Astrocyte (in vitro differentiated cells and primary cell): ENCODE measurements around the gene MAP3K20. TPM values are rescaled to one million over a fixed set of nuclear protein-coding genes. Genes with fewer than 3 reads are reported as not detected.

ENCODE experiments used
- DNase-seq: peaks from one replicate; pipeline ENCODE4 v3.0.0-alpha.2; 2010; ENCODE audit warnings: low read depth
- FAIRE-seq: peaks from 2 replicates; lab custom pipeline; 2011; peaks lifted over from hg19 to GRCh38; lab: Jason Lieb, UNC
- H2AFZ ChIP-seq: 2 replicates; pipeline ENCODE4 v1.6.0; 2012; ENCODE audit warnings: low read depth, low read length, inconsistent platforms
- H3K27ac ChIP-seq: 2 replicates; pipeline ENCODE4 v1.5.1; 2011; ENCODE audit warnings: low read depth, low read length, inconsistent platforms
- H3K27me3 ChIP-seq: 2 replicates; pipeline ENCODE4 v1.6.0; 2011; ENCODE audit warnings: low read length, inconsistent platforms; ENCODE audit not compliant: insufficient read depth
- H3K36me3 ChIP-seq: 2 replicates; pipeline ENCODE4 v1.5.1; 2011; ENCODE audit warnings: low read length, inconsistent platforms; ENCODE audit not compliant: insufficient read depth
- H3K4me1 ChIP-seq: 2 replicates; pipeline ENCODE4 v1.5.1; 2011; ENCODE audit warnings: low read length, inconsistent platforms; ENCODE audit not compliant: insufficient read depth
- H3K4me2 ChIP-seq: 2 replicates; pipeline ENCODE4 v1.6.0; 2012; ENCODE audit warnings: low read length, inconsistent platforms
- H3K4me3 ChIP-seq: 2 replicates; pipeline ENCODE4 v1.5.1; 2011; ENCODE audit warnings: low read depth, mild to moderate bottlenecking, low read length, inconsistent platforms; ENCODE audit not compliant: insufficient read depth
- H3K79me2 ChIP-seq: 2 replicates; pipeline ENCODE4 v1.6.0; 2012; ENCODE audit warnings: mild to moderate bottlenecking, low read length, inconsistent platforms; ENCODE audit not compliant: insufficient read depth
- H3K9ac ChIP-seq: 2 replicates; pipeline ENCODE4 v1.6.0; 2012; ENCODE audit warnings: mild to moderate bottlenecking, low read length, inconsistent platforms
- H3K9me3 ChIP-seq: 2 replicates; pipeline ENCODE4 v1.5.1; 2012; ENCODE audit warnings: low read depth, mild to moderate bottlenecking, low read length, inconsistent platforms; ENCODE audit not compliant: insufficient read depth
- H4K20me1 ChIP-seq: 2 replicates; pipeline ENCODE4 v1.6.0; 2012; ENCODE audit warnings: low read length, inconsistent platforms; ENCODE audit not compliant: insufficient read depth
- H3K27ac Mint-ChIP-seq: one replicate; pipeline ENCODE4 v1.8.0; 2021; ENCODE audit warnings: mild to moderate bottlenecking, mixed read lengths; ENCODE audit not compliant: unreplicated experiment
- H3K27me3 Mint-ChIP-seq: one replicate; pipeline ENCODE4 v1.8.0; 2021; ENCODE audit warnings: low read depth, mixed read lengths; ENCODE audit not compliant: unreplicated experiment
- H3K36me3 Mint-ChIP-seq: one replicate; pipeline ENCODE4 v1.8.0; 2021; ENCODE audit warnings: low read depth, mixed read lengths; ENCODE audit not compliant: unreplicated experiment
- H3K4me1 Mint-ChIP-seq: one replicate; pipeline ENCODE4 v1.8.0; 2021; ENCODE audit warnings: low read depth, mixed read lengths; ENCODE audit not compliant: unreplicated experiment
- H3K4me3 Mint-ChIP-seq: one replicate; pipeline ENCODE4 v1.8.0; 2021; ENCODE audit warnings: mild to moderate bottlenecking, moderate library complexity, mixed read lengths; ENCODE audit not compliant: unreplicated experiment
- H3K9me3 Mint-ChIP-seq: one replicate; pipeline ENCODE4 v1.8.0; 2021; ENCODE audit warnings: mild to moderate bottlenecking, mixed read lengths; ENCODE audit not compliant: unreplicated experiment
- CTCF ChIP-seq: IDR thresholded peaks from 2 replicates; pipeline ENCODE4 v1.5.1; 2011; ENCODE audit warnings: low read depth, mild to moderate bottlenecking, inconsistent platforms, low read length, moderate library complexity; ENCODE audit not compliant: insufficient read depth
- EZH2 ChIP-seq: IDR thresholded peaks from 2 replicates; pipeline ENCODE4 v1.6.1; 2012; ENCODE audit warnings: mild to moderate bottlenecking, low read length, inconsistent platforms; ENCODE audit not compliant: insufficient read depth
- total RNA-seq: library from RNA; stranded (reverse); gene quantifications from 2 replicates; pipeline ENCODE4 v1.2.1, GENCODE V29; 2021

Gene MAP3K20
- total RNA-seq, 1 donor from 2014 or later: 42.4 TPM

- TF ChIP-seq CTCF (no peak), EZH2 (no peak)
- no peak overlapping the region for H3K4me3 Mint-ChIP-seq
- H3K27me3 Mint-ChIP-seq: no peaks in the 10 kb centered on the region
- no peak overlapping the region for H3K4me2 ChIP-seq
- DNase-seq (no peak), FAIRE-seq (no peak)
- H3K79me2 ChIP-seq: no peaks in the 10 kb centered on the region
- H4K20me1 ChIP-seq: no peaks in the 10 kb centered on the region
- H3K4me1 ChIP-seq: peaks cover 7% of the 10 kb centered on the region
- no peaks in the 10 kb centered on the region for H3K9me3 Mint-ChIP-seq
- H3K36me3 ChIP-seq: no peaks in the 10 kb centered on the region
- no peaks in the 10 kb centered on the region for H3K27me3 ChIP-seq
- no peaks in the 10 kb centered on the region for H3K9me3 ChIP-seq
- H3K27ac ChIP-seq: no peak overlapping the region
- H2AFZ ChIP-seq: no peak overlapping the region
- H3K9ac ChIP-seq: no peak overlapping the region
- no peaks in the 10 kb centered on the region for H3K36me3 Mint-ChIP-seq
- H3K4me1 Mint-ChIP-seq: peaks cover 9% of the 10 kb centered on the region
- H3K4me3 ChIP-seq: no peak overlapping the region
- no peak overlapping the region for H3K27ac Mint-ChIP-seq
Measured at GRCh38 chr2:173216051-173216450, 140.4 kb downstream of the MAP3K20 start.

- H3K4me1 ChIP-seq: peaks cover 7% of the 10 kb centered on the region
- no peaks in the 10 kb centered on the region for H3K27me3 ChIP-seq
- no peak for DNase-seq
- Mint-ChIP-seq H3K36me3 (no peaks in the 10 kb centered on the region), H3K4me3 (no peak overlapping the region), H3K9me3 (no peaks in the 10 kb centered on the region), H3K27ac (no peak overlapping the region), H3K4me1 (peaks cover 9% of the 10 kb centered on the region), H3K27me3 (no peaks in the 10 kb centered on the region)
- no peaks in the 10 kb centered on the region for H3K79me2 ChIP-seq
- TF ChIP-seq EZH2: no peak
- no peak for TF ChIP-seq CTCF
- H4K20me1 ChIP-seq: no peaks in the 10 kb centered on the region
- H3K4me3 ChIP-seq: no peak overlapping the region
- FAIRE-seq: no peak
- peak overlapping the region; percentile 58 for H3K4me2 ChIP-seq
- no peak overlapping the region for H3K27ac ChIP-seq
- no peak overlapping the region for H3K9ac ChIP-seq
- H2AFZ ChIP-seq: no peak overlapping the region
- H3K36me3 ChIP-seq: no peaks in the 10 kb centered on the region
- H3K9me3 ChIP-seq: no peaks in the 10 kb centered on the region
Measured at GRCh38 chr2:173216668-173217067, 141.0 kb downstream of the MAP3K20 start.

- Histone ChIP-seq H3K36me3 (no peaks in the 10 kb centered on the region), H3K9me3 (no peaks in the 10 kb centered on the region), H3K4me1 (peaks cover 7% of the 10 kb centered on the region), H3K79me2 (no peaks in the 10 kb centered on the region), H3K9ac (no peak overlapping the region), H3K4me3 (no peak overlapping the region), H3K27ac (no peak overlapping the region), H2AFZ (no peak overlapping the region), H3K4me2 (peak overlapping the region; percentile 58), H3K27me3 (no peaks in the 10 kb centered on the region), H4K20me1 (no peaks in the 10 kb centered on the region)
- FAIRE-seq: no peak
- H3K4me1 Mint-ChIP-seq: peaks cover 9% of the 10 kb centered on the region
- TF ChIP-seq EZH2 (no peak), CTCF (no peak)
- no peaks in the 10 kb centered on the region for H3K36me3 Mint-ChIP-seq
- peak; percentile 46 for DNase-seq
- H3K9me3 Mint-ChIP-seq: no peaks in the 10 kb centered on the region
- no peak overlapping the region for H3K4me3 Mint-ChIP-seq
- no peaks in the 10 kb centered on the region for H3K27me3 Mint-ChIP-seq
- no peak overlapping the region for H3K27ac Mint-ChIP-seq
Measured at GRCh38 chr2:173217116-173217840, 141.6 kb downstream of the MAP3K20 start.
